HG03108 (cell line): ENCODE measurements around the gene AAMDC.
"Not testable (repeated sequence)": the region's sequence is repeated elsewhere in the genome, so short reads cannot be mapped to it uniquely, and the experiment has no call there.

Experiments
- ATAC-seq: cut with Tn5 transposase; IDR thresholded peaks from one replicate; pipeline ENCODE4 v1.9.1; 2021; ENCODE audit warnings: moderate library complexity; ENCODE audit not compliant: unreplicated experiment

The AAMDC gene

DNA sequence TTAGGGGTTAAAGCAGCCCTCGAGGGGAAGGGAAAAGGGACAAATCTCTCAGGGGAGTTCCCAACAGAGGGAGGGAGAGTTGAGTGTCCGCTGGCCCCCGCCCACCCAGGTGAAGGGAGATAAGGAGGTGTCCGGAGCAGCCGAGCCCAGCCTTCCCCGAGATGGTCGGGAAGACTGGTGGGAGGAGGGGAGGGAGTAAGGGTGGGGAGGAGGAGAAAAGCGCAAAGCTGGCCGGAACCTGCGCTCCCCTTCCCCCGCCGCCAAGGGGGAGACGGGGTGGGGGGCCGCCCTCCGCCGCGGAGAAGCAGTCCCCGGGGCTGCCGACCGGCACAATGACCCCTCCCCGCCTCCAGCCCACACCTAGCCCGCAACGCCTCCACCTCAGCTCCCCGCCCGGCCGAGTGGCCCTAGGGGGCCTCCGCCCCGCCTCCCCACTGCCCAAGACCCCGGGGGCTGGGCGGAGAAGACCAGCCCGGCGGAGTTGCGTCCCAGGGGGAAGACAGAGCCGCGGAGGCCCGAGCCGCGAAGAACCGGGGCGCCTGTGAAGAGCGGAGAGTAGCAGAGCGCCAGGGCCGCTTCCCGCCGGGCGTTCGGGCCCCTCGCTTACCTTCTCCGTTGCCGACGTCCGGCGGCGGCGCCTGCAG, 901 bp upstream of the AAMDC start:
- ATAC-seq, result peak; percentile 12

DNA sequence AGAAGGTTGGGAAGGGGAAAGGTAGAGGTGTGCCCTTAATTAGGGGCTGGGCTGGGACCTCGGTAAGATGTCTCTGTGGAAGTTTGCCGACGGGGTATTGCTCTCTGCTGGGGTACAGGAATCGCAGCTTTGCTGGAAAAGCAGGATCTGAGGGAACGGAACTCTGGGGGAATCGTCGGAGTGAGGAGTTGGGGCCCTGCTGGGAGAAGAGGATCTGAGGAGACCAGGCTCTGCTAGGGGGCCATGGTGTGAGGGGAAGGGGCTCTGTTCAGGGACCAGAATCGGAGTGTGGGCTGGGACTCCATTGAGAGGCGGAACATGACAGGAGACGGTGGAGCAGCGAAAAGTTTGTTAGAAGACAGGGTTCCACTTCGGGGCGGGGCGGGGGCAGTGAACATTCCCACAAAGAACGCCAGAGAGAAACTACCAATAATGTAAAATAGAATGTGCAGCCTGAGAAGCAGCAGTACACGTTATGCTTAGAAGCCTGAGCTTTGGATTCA, 456 bp downstream of the AAMDC start:
- ATAC-seq, result no peak

DNA sequence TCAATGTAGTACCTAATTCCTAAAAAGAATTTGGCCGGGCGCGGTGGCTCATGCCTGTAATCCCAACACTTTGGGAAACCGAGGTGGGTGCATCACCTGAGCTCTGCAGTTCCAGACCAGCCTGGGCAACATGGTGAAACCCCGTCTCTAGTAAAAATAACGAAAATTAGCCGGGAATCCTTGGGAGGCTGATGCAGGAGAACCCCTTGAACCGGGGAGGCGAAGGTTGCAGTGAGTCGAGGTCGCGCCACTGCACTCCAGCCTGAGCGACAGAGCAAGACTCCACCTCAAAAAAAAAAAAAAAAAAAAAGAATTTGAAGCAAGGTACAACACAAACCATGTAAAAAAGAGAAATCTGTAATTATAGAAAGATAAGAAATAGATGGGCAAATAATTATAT, 1.2 kb downstream of the AAMDC start:
- ATAC-seq, result not testable (repeated sequence)

DNA sequence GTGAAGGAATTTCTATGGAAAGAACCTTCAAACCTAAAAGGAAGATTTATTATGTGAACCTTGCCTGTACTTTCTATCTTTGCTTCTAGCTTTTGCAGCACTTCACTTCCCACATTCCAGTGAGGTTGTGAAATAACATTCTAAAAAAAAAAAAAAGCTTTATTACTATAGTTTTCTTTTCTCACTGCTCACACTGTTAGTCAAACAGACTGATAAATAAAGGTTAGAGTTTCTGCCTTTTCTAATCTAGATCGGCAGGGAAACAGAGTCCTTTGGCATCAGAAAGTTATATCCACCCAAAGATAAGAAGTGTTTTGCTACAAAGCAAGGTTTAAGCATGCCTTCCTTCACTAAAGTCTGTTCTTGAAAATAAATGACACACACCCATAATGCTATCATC, 2.8 kb downstream of the AAMDC start:
- no peak for ATAC-seq

DNA sequence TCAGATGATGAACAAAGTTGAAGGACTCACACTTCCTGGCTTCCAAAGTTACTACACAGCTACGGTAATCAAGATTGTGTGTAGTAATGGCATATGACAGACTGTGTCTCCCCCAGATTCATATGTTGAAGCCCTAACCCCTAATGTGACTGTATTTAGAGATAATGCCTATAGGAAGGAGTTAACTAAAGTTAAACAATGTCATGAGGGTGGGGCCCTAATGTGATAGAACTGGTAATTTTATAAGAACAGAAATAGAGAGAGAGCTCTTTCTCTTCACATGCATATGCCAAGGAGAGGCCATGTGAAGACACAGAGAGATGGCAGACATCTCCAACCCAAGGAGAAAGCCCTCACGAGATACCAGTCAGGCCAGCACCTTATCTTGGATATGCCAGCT, 8.0 kb downstream of the AAMDC start:
- ATAC-seq, result no peak

DNA sequence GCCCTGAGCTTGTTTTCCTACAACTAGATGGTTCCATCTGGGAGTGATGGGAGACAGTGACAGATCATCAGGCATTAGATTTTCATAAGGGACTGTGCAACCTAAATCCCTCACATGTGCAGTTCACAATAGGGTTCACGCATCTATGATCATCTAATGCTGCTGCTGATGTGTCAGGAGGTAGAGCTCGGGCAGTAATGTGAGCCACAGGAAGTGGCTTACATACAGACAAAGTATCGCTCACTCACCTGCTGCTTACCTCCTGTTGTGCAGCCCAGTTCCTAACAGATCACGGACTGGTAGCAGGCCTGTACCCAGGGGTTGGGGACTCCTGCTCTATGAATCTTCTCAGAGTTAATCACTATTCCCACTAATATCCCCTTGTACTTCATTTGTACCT, 12.4 kb downstream of the AAMDC start:
- ATAC-seq, result no peak

DNA sequence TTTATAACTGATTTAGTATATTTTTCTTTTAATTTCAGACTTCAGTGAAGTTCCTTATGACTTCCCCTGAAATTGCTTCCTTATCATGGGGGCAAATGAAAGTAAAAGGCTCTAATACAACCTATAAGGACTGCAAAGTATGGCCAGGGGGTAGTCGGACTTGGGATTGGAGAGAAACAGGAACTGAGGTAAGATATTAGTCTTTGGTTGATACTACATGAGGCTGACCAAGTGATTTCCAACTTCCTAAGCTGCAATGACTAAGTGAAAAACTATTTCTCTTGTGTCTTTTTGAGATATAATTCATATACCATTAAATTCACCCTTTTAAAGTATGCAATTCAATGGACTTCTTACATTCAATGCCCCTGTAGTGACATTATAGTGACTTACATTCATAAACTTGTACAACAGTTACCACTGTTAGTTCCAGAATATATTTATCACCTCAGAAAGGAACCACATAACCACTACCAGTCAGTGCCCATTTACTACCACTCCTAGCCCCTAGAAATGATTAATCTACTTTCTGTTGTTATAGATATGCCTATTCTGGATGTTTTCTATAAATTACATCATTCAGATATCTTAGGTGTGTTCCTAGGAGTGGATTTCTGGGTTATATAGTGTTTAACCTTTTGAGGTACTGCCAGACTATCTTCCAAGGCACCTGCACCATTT, 21.6 kb downstream of the AAMDC start:
- ATAC-seq, result no peak

DNA sequence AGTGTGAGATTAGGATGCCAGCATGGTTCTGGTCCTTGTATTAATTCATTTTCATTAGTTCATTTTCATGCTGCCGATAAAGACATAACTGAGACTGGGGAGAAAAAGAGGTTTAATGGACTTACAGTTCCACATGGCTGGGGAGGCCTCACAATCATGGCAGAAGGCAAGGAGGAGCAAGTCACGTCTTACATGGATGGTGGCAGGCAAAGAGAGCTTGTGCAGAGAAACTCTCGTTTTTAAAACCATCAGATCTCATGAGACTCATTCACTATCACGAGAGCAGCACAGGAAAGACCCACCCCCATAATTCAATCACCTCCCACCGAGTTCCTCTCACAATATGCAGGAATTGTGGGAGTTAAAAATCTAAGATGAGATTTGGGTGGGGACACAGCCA, 22.8 kb downstream of the AAMDC start:
- ATAC-seq, result not testable (repeated sequence)

DNA sequence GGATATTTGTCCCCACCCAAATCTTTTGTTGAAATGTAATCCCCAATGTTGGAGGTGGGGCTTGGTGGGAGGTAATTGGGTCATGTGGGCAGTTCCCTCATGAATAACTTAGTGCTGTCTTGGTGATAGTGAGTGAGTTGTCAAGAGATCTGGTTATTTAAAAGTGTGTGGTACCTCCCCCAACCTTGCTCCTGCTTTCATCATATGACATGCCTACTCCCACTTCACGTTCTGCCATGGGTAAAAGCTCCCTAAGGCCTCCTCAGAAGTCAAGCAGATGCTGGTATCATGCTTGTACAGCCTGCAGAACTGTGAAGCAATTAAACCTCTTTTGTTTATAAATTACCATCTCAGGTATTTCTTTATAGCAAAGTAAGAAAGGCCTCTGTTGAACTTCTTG, 30.6 kb downstream of the AAMDC start:
- no peak for ATAC-seq

DNA sequence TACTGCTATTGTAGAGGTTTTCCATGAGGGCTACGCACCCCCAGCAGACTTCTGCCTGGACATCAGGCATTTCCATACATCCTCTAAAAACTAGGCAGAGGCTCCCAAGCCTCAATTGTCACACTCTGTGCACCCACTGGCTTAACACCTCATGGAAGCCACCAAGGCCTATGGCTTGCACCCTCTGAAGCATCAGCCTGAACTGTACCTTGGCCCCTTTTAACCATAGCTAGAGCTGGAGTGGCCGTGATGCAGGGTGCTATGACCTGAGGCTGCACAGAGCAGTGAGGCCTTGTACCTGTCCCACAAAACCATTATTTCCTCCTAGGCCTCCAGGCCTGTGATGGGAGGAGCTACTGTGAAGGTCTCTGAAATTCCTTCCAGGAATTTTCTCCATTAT, 33.9 kb downstream of the AAMDC start:
- ATAC-seq, result no peak

DNA sequence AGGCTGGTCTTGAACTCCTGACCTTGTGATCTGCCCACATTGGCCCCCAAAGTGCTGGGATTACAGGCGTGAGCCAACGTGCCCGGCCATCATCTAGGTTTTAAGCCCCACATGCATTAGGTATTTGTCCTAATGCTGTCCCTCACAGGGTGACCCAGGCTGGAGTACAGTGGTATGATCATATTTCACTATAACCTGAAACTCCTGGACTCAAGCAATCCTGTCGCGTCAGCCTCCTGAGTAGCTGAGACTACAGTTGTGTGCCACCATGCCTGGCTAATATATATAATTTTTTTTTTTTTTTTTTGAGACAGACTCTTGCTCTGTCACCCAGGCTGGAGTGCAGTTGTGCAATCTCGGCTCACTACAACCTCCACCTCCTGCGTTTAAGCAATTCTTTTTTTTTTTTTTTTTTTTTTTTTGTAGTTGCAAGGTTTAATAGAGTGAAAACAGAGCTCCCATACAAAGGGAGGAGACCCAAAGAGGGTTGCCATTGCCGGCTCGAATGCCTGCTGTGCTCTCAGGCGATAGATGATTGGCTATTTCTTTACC, 37.0 kb downstream of the AAMDC start:
- ATAC-seq, result not testable (repeated sequence)

DNA sequence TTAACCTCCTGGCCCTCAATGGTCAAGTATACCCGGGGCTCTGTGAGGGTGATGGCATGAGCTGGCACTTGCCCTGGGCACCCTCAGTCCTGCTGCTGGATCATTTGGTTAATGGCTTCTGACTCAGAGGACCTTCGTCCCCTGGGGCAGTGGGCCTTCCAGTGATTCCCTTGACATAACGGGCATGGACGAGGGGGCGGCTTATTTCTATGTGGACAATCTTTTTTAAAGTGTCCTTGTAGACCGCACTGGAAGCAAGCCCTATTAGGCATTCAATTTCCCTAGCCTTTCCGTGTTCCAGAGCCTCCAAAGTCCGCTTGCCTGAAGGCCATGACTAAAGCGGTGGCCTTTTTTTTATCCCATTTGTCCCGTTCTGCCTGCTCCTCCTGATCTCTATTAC, 40.5 kb downstream of the AAMDC start:
- not testable (repeated sequence) for ATAC-seq

DNA sequence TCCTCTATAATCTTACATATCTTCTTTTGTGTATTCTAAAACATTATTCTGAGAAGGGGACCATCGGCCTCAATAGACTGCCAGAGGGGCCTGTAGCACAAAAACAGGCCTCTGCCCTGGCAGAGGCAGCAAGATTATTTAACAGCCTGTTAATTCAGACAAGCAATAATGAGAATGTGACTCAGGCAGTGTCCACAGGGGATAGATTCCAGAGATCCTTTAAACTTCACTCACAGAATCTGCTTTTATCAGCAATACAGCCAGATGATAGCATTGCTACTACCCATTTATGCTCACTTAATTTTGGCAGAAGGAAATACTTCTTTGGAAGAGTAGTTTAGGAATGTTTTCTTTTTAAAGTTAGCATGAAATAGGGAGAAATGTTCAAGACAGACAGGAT, 44.9 kb downstream of the AAMDC start:
- ATAC-seq, result no peak

DNA sequence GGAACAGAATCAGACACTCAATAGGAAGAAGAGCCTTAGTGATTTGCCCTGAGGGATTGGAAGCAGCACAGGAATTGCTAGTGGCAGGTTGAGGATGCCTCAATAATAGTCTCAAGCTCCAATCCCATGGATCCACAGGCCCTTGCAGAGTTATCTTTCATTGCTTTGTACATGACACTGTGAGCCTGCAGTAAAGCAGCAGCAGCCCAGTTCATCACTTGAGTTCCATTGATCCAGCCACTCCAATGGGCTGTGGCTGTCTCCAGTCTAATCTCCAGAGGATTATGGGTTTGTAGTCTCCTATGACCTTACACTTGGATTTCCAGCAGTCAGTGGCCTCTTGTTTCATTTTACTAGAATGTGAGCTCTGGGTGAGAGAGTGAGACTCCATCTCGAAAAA, 45.4 kb downstream of the AAMDC start:
- ATAC-seq, result no peak

DNA sequence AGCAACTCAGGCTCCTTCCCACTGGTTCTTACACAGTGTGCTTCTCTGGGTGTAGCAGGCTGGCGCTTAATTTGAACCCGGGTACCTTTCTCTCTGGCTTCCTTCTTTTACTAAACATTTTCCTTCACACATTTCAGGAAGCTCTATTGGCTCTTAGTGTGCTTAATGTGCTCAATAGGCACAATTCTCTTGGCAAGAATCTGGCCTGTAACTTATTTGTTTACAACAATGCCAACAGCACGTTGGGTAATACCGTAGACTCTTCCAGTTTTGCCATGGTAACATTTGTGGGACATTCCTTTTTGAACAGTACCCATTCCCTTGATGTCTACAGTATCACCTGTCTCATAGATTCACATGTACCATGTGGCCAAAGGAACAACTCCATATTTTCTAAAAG, 47.8 kb downstream of the AAMDC start:
- no peak for ATAC-seq

DNA sequence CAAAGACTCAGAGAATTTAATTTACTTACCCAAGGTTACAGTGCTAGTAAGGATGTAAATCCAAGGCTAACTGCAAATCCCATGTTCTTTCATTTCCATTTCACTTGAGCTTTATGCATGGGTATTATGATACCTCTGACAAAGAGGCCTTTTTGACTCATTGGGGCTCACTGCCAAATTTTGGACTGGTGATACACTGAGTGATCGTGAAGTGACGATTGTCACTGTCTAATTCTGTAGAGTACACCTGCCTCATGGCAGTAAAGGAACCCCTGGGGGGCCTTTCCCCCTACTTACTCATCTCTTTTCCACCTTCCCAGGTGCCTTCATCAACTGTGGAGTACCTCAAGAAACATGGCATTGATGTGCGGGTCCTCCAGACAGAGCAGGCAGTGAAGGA, 50.9 kb downstream of the AAMDC start:
- no peak for ATAC-seq

DNA sequence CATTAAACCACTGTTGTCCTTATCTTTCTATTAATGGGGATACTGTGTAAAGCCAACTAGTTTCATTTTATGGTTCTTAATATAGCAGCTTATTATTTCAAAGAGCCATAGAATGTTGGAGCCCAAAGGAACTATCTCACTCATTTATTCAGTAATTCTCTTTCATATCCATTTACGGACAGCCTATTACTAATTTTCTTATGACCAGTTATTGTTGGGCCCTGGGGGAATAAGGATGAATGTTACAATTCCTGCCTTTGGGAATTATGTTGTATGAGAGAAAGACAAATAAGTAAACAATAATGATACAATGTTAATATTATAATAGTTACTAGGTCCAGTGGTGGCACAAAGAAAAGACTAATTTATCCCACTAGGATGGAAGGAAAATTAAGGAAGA, 52.4 kb downstream of the AAMDC start:
- ATAC-seq, result no peak

DNA sequence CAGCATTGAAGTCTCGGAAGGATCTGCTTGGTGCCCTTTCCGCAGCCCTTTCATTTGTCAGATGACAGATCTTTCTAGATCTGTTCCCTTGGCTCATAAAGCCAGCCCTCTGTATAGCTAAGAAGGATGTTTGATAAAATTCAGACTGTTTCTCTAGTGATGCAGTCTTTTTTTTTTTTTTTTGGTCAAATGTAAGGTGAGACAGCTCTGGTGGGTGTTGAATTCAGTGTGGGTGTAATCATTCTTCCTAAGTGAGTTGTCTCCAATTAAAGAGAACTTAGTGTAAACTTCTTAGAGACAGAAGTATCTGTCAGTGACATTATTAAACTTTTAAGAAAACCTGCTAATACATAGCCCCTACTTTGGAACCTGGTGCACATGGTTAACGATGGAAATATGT, 53.3 kb downstream of the AAMDC start:
- ATAC-seq, result no peak

DNA sequence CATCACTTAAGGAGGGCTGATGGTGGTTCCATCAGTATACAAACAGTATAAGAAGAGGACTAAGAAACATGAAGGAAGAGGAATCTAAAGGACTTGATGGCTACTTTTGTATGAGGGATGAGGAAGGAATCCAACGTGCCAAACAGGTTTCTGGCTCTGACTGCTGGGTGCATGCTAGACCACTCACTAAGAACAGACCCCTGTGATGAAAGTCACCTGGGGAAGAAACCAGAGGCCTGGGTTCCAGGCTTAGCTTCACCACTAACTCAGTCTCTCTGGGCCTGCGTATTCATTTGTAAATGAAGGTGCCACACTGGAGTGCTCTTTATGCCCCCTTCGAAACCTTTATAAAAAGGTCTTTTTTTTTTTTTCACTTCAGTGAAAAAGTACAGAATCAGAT, 55.1 kb downstream of the AAMDC start:
- ATAC-seq, result no peak

DNA sequence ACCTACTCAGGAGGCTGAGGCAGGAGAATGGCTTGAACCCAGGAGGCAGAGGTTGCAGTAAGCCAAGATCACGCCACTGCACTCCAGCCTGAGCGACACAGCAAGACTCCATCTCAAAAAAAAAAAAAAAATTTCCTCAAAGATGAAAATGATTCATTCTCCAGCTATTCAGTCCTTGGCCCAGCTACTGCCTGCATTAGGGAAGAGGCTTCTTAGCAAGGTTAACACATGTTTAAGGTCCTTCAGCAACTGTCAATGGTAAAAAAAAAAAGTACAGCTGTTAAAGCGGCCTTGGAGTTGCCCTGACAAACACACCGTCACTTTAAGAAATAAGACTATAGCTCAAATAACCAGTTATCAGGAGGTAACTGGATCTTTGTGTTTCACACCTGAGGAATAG, 57.3 kb downstream of the AAMDC start:
- ATAC-seq, result not testable (repeated sequence)

DNA sequence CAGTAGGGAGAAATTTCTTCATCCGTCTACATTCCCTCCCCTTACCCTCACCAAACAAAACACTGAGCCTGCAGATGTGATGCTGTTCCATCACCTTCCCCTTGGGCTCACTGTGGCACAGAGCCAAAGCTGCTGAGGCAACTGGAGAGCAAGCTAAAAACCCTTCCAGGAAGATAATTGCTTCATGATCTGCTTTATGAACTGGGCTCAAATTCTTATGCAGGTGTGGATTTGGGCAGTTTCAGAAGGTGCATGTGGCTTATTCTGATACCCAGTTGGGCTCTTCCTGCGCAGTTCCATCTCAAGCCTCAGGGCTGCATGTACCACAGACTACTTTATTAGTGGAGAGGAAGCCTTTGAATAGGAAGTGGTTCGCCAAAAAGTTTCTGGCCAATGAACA, 58.3 kb downstream of the AAMDC start:
- peak; percentile 64 for ATAC-seq

DNA sequence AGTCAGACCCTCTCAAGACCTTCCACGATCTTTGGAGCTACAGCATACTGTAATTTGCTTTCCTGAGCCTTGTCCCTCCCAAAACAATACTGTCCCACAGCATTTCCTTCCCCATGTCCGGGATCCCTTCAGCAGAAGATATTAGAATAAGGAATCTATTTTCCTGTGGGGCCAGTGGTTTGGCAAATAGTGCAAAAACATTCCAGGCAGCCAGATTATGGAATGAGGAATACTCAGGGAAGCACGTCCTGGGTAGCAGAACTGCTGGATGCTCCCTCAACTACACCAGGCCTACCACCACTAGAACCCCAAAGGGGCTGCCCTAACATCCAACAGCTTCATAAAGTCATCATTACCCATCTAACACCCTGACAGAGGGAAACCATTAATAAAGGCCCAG, 61.5 kb downstream of the AAMDC start:
- ATAC-seq, result no peak
